NCI-H2081 treated with DMSO at 0.1 percent for 48 hours (cell line): ENCODE data around the gene TSC2.
"Not testable (repeated sequence)": the region's sequence is repeated elsewhere in the genome, so short reads cannot be mapped to it uniquely, and the experiment has no call there.

Experiments
- DNase-seq: peaks from one replicate; lab custom pipeline; 2025; lab: John Stamatoyannopoulos, UW

TSC2 gene

DNA sequence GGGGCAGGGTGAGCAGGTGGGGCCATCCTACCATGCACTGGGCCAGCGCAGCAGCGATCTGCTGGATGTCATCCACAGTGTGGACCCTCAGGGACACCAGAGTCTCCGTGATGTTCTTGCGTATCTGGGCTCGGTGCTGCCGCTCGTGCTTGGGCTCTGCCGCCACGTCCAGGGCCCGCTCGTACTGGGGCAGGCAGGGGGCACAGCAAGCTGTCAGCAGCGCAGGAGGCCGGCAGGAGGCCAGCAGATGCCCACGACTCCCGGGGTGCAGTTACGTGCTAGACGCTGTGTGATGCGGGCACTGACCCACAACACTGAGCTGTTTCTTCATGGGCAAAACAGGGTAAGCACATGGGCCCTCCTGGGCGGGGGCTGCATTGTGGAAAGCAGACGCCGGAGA, 57.5 kb downstream of the TSC2 start:
- DNase-seq = not testable (repeated sequence)

DNA sequence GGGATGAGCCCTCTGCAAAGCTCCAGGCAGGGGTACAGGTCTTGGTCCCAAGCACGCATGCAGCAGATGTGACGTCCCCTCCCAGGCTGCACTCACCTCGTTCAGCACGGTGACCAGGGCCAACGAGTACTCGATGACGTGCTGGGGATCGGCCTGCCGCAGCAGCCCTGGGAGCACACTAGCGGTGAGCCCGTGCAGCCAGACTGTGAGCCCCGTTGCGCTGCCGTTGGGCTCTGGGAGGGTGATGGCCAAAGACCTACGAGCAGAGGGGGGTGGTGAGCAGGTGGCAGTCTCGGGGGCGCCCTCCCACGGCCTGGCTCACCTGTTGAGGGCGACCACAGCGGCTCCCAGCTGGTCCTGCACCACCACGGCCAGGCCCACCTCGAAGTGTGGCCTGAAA, 58.0 kb downstream of the TSC2 start:
- not testable (repeated sequence) for DNase-seq

DNA sequence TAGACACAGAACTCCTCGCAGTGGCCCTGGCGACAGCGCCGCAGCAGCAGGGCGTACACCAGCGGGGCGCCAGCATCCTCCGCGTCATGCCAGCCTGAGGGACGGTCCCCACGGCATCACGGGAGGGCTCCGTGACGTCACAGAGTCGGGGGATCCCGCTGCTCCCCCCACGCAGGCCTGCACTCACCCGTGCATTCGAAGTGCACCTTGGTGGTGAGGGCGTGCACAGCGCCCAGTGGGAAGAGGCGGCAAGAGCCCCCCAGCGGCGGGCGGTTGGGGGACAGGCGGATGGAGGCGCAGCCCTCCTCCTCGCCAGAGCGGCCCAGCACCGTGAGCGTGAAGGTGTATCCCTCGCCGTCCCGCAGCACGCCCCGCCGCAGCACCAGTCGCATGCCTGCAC, 58.4 kb downstream of the TSC2 start:
- not testable (repeated sequence) for DNase-seq

DNA sequence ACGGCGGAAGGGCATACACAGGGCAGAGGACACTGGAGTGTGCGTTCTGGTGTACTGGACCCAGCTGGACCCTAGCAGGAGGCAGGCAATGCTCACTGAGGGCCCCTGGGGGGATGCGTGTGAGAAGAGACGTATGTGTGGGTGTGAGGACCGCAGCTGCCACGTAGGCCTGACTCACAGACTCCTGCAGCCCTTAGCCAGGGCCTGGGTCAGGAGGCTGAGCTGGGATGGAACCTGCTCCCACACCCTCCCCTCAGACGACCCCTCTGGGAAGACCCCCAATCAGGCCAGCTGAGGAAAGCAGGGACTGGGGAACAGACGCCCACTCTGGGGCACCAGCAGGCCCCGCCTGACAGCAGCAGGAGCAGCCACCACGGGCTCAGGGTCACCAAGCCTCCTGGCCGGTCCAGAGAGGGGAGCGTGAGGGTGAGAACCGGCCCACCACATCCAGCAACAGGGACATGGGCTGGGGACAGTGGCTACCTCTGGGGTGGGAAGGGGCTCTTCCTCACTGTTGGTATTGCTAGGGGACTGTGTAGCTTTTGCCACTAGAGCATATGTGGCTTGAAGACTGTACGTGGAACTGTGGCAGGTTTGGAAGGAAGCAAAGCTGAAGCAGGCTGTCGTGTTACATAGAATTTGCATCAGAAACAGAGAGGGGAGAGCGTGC, 59.5 kb downstream of the TSC2 start:
- DNase-seq = not testable (repeated sequence)

DNA sequence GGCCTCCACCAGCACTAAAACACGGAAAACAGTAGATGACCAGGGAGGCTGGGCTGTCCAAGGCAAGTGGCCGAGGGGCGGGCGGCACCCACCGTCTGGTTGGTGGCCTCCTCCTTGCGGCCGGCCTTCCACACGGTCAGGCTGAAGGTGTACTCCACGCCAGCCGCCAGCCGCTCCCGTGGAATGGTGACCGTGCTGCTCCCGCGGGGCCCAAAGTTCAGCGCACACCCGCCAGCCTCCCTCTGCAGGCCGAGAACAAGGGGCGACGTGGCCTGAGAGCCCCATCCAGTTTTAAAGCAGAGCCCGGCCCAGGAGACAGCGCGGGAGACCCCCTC, 60.0 kb downstream of the TSC2 start:
- DNase-seq = not testable (repeated sequence)

DNA sequence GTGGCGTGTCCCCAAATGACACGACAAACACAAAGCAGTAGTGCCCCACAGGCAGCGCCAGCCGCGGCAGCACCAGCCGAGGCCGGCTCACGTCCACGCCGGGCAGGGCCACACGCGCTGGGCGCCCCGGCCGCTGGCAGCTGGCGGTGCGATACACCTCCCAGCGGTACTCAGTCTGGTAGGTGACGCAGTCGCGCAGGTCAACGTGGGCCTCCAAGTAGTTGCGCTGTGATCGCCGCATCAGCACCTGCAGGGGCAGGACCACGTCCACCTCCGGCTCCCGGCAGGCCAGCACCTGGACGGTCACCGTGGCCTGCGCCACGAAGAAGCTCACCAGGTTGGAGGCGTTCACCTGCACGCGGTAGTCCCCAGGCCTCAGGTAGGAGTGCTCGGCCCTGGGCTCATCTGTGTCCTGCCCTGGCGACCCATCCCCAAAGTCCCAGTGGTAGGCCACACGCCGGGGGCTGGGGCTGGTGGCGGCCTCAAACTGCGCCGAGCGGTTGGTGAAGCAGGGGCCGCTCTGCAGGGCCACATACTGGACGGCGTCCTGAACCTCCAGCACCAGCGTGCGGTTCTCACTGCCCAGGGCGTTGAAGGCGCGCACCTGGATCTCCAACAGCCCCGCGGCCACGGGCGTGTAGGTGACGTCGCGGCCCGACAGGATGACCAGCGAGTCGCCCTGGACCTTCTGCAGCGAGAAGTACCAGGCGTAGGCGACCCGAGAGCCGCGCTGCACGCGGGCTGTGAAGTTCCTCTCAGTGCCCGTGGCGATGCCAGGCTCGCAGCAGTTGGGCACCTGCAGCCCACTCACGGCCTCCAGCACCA, 60.9 kb downstream of the TSC2 start:
- DNase-seq = not testable (repeated sequence)

DNA sequence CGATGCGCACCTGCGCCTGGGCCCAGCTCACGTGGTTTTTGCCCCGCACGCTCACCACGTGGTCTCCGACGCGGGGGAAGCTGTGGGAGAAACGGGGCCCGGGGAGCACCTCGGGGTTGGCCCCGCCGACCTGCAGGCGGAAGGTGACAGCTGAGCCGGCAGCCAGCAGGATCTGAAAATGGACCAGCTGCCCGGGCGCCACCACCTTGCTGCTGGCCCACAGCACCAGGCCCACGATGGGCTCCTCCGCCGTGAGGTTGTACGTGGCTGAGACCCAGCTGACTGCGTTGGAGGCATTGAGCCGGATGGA, 61.4 kb downstream of the TSC2 start:
- not testable (repeated sequence) for DNase-seq

DNA sequence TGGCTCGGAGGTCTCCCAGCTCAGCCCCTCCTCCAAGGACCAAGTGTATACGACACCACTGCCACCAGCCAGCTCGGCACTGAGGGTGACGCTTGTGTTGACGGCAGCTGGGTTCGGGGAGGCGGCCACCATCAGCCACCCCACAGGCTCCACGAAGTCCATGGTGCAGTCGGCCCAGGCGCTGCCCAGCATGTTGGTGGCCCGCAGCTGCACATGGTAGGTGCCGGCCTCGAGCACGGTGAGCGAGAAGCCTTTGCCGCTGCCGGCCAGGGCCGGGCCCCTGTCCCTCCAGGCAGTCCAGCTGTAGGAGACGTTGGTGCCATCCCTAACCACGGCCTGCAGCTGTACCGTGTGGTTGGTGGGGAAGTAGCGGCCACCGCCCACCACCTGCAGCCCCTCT, 62.1 kb downstream of the TSC2 start:
- not testable (repeated sequence) for DNase-seq

DNA sequence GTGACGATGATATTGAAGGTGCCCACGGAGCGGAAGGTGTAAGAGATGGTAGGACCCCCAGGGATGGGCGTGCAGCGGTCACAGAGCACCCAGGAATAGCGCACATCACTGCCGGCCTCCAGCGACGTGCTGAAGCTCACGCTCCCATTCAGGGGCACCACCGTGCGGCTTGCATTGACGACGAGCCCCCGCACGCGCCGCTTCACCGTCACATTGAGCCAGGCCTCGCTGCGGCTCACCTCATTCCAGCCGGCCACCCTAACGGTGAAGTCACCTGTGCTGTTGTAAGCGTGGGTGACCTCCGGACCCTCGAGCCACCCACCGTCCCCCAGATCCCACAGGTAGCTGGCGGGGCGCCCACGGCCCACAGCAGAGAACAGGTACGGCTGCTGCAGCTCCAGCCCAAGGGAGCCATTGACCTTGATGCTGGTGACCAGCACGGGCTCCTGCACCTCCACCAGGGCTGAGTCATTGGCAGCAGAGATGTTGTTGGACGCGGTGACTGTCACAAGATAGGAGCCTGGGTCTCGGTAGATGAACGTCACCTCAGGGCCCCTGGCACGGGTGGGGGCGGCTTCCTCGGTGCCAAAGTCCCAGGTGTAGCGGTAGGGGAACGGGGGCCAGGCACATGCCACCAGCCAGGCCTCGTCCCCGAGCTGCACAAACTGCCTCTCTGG, 62.7 kb downstream of the TSC2 start:
- DNase-seq = not testable (repeated sequence)

DNA sequence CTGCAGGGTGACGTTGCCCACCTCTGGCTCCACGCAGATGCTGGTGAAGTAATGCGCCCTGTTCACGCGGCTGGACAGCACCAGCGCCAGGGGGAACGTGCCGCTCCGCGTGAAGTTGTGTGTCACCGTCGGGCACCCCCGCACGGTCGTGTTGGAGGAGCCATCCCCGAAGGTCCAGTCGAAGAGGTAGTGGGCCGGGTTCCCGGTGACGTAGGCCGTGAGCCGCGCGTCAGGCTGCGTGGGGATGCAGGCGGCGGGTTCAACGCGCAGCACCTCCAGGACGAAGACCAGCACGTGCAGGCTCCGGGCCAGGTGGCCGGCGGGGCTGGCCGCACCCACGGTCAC, 63.2 kb downstream of the TSC2 start:
- DNase-seq = not testable (repeated sequence)

DNA sequence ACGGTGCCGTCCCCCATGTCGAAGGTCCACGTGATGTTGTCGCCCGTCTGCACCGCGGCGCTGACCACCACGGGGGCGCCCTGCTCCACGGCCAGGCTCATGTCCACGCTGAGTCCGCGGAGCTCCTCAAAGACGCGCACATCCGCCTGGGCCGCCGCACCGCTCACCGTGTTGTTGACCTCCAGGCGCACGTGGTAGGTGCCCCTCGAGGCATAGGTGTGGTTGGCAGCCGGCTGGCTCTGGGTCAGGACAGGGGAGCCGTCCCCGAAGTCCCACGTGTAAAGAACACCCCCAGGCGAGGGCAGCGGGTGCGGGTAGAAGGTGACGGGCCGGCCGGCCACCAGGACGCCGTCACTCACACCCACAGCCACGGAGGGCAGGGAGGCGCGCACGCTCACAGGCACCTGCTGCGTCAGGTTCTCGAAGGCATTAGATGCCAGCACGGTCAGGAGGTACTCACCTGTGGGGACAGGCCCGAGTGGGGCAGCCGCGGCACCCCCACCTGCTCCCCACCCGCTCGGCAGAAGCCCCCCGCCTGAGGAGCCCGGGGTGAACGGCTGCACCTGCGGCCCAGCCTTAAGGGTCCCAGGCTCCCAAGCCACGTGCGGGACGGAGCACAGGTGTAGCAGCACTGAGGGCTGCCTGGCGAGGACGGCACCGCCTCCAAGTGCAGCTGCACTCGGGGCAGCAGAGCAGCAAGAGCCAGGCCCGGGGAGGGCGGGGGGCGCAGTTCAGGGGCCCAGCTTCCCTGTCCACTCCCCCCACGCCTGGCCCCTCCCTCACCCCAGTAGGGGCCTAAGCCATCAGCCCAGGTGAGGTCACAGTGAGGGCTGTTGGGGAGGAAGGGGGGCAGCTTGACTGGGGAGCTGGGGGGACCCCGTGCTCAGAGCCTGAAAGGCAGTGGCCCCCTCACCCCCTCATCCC, 63.9 kb downstream of the TSC2 start:
- not testable (repeated sequence) for DNase-seq

DNA sequence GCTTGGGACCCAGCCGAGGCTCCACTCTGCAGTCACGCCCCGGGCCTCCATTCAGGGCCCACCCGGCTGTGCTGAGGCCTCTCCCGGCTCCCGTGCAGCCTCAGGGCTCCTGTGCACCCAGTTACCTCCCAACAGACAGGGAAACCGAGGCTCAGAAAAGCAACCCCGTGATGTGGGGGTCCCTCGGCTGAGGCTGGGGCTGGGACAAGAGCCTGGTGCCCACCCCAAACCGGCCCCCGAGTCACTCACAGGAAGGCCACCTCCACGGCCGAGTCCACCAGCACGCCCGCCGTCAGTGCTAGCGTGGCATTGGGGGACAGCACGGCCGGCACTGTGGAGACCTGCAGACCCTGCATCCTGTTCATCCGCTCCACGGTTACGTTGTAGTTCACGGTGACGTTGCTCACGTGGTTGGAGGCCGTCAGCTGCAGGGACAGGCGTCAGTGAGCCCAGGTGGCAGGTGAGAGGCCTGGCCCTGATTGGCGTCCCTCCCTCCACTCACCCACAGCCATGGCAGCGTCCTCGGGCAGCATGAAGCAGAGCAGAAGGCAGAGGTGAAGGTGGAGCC, 64.8 kb downstream of the TSC2 start:
- not testable (repeated sequence) for DNase-seq

DNA sequence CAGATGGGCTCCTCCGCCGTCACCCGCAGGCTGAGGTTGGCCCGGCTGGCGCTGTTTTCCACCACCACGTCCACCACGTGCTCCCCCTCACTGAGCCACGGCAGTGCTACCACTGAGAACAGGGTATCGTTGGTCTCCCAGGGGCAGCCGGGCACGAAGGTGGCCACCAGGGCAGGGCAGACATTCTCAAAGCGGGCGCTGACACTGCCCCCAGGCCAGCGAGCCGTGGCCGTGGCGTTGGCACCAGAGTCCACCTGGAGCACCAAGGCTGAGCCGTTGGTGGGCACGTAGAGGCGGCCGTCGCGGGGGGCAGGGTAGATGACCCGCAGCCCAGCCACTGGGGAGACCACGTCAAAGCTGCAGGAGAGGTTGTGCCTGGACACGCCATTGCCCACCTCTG, 66.4 kb downstream of the TSC2 start:
- not testable (repeated sequence) for DNase-seq

DNA sequence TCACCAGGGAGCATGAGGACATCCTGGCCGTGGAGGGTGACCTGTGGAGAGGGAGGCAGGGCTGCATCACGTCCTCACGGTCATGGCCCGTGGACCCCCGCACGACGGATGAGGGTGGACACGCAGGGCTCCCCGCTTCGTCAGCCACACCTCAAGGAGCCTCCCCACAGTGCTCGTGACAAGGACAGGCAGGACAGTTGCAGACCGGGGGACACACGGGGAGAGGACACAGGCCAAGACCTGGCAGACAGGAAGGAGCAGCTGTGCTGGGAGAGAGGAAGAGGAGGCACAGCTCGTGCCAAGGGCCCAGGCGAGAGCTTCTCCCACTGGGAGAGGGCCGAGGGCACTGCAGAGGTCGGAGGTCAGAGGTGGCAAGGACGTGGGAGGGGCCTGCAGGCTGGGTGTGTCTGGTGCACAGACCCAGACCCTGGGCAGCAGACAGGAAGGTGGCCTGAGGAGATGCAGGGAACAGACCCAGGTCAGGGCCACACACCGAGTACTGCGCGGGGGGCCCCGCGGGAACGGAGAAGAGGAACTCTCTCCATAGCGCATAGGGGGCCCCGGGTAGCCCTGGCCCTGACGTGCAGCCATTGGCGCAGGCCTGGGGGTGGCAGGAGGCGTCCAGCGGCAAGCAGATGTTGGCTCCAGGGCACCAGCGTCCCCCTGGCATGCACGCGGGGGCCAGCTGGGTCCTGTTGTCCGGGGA, 67.3 kb downstream of the TSC2 start:
- not testable (repeated sequence) for DNase-seq

DNA sequence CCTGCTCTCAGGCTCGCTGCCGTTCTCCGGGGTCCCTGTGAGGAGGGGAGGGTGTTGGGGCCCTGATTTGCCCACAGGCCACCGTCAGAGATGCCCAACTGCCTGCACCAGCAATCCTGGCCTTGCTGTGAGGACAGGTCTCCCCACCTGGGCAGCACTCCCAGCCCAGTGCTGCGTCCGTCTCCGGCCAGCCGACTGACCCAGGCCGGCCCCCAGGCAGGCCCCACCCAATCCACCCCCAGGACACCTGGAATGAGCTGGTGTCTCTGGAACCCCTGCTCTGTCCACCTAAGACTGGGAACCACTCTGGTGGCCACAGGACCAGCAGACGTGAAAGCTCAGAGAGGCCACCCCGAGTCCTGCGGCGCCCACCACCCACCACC, 67.8 kb downstream of the TSC2 start:
- DNase-seq = no peak

DNA sequence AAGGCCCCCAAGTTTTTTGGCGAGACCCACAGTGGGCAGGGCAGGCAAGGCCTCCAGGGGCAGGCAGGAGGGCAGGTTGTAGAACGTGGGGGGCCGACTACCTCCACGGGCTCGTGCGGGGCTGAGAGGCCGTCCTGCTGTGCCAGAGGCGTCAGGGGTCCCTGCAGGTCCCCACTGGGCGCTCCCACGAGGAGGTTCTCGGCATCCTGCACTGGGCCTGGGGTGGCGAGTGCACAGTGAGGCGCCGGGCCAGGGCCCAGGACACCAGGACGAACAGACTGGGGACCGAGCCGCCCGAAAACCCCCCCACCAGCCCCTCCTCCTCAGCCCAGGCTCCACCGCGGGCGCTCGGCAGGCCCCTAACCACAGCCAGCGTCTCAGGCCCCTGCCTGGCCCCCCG, 68.6 kb downstream of the TSC2 start:
- DNase-seq = not testable (repeated sequence)

DNA sequence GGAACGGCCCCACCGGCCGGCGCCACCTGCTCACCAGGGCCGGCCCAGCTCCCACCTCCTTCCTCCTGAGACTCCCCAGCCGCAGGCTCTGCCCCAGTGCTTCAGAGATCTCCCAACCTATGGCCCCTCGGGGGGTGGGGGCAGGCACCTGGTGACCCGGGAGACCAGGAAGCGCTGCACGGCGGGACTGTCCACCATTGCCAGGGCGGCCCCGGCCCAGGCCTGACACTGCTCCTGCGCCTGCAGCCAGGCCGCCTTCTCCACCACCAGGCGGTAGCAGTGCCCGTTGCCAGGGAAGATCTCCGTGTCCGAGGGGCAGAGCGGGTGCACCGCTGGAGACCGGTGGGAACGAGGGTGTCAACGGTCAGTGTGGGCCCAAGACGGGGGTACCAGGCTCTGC, 69.6 kb downstream of the TSC2 start:
- DNase-seq = not testable (repeated sequence)

DNA sequence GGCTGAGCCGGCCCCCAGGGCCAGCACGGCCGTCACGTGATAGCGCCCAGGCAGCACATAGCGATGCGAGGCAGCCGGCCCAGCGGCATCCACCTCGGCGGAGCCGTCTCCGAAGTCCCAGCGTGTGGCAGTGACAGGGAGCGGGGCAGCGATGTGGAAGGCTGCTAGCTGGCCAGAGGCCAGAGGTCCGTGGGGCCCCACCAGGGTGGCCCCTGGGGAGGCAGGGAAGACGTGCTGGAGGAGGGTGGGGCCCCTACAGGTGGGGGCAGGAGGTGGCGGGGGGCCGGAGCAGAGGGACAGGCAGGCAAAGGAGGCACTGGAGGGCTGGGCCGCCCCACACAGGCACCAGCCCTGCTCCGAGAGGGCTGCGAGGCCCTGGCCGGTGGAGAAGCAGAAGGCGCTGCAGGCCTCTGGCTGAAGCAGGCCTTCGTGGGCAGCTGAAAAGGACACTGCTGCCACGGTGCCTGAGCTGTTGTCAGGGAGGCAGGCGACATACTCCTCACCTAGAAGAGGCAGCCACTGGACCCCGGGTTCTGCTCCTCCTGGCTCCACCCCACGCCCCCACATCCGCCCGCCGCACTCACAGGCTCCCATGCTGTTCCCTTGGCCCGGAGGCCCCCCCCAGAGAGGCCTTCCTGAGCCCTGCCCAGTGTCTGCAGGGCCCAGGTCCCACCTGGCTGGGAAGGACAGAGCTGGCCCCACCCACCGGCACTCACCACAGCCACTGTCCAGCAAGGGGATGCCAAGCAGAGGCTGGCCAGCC, 70.4 kb downstream of the TSC2 start:
- DNase-seq = not testable (repeated sequence)

DNA sequence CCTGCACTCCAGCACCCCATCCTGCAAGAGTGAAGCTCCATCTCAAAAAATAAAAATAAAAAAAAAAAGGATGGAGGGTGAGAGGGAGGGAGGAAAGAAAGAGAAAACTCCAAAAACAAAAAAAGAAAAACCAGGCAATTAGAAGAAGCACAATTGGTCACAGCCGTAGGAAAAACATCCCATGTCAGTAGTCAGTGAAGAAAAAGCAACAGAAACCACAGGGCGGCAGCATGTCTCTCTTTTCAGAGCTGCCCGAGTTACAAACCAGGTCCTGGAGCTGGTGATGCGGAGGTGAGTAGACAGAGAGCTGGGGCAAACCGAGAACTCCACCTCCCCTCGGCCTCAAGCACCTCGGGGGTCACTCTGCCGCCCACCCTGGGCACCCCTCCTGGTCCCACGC, 73.5 kb downstream of the TSC2 start:
- not testable (repeated sequence) for DNase-seq

DNA sequence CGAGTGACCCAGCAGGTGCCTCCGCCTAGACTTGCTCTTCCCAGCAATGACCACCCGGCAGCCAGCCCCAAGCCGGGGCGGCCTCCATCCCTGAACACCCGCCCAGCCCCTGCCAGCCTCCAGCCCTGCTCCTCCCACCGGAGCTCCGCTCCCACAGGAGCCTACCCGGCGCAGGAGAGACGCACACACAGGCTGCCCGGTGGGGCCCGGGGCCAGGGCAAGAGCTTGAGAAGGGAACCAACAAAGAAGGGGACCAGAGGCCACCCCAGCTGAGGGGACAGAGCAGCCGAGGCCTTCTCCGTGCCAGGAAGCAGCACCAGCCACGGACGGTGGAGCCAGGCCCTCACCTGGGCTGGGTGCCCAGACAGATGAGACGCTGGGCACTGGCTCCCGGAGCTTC, 74.1 kb downstream of the TSC2 start:
- DNase-seq = no peak
